ENCODE results near the gene PRSS57.

GRCh38 chr19:655691-656090 lies 39.6 kb downstream of the PRSS57 start:
- TF ChIP-seq CTCF (tag by site-specific recombination; IDR thresholded peaks at IDR 0.05) = no peak
- no peak for TF ChIP-seq REST (tag by site-specific recombination; IDR thresholded peaks at IDR 0.05)
- no peak for TF ChIP-seq ZNF114 (tag by site-specific recombination; IDR thresholded peaks at IDR 0.05)
- TF ChIP-seq ZNF274 (IDR thresholded peaks at IDR 0.05; ENCODE audit: low read length) = no peak
- TF ChIP-seq ZNF274 (tag by site-specific recombination; IDR thresholded peaks at IDR 0.05; ENCODE audit: borderline replicate concordance) = no peak
- no peak for TF ChIP-seq ZSCAN30 (tag by site-specific recombination; IDR thresholded peaks at IDR 0.05)
- TF ChIP-seq ZNF239 (tag by site-specific recombination; IDR thresholded peaks at IDR 0.05) = no peak
- no peak for TF ChIP-seq HOXC10 (CRISPR knock-in tag; IDR thresholded peaks at IDR 0.05)
- no peak for TF ChIP-seq ZNF423 (tag by site-specific recombination; IDR thresholded peaks at IDR 0.05)
- TF ChIP-seq ZNF777 (tag by site-specific recombination; IDR thresholded peaks at IDR 0.05; ENCODE audit: borderline replicate concordance) = no peak
- no peak for TF ChIP-seq ZNF660 (tag by site-specific recombination; IDR thresholded peaks at IDR 0.05)
- TF ChIP-seq REPIN1 (tag by site-specific recombination; IDR thresholded peaks at IDR 0.05; ENCODE audit: low read depth) = no peak
